ENCODE measurements around the gene PSMC2. TPM values are rescaled to one million over a fixed set of nuclear protein-coding genes. Genes with fewer than 3 reads are reported as not detected.

PSMC2 gene
- total and polyA plus RNA-seq, 2 of the 4 experiments (the other 2 are of a cell fraction) = 184 to 311 TPM

DNA sequence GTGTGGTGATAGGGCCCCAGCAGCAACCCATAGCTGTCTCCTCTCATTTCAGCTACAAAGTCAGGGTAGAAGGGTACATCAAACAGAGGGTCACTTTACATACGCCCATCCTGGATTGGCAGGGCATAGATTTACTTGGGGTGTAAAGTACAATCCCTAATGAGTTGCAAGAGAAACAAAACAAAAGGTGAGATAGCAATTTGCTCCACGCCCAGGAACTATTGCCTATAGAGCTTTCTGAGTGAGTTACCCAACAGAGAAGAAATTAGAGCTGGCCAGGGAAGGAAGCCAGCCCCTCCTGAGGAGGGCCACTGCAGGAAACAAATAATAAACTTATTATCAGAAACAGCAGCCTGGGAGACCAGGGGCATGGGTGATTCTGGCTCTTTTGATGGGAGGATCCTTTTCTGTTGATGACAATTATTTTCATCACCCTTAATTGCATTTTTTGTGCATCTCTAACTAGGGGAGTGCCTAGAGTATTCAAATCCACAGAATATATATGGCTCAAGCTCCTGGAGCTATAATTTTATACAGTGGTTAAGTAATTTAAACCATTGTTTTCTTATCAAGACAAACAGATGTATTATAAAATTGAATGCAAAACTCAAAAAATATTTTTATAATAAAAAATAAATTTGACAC lies 51.2 kb downstream of the PSMC2 start:
- intact Hi-C loops (cut with micrococcal nuclease) = no loop called here
- no peak overlapping the region for H3K56ac ChIP-seq (ENCODE audit: extremely low read depth, insufficient read depth, low read length)

More for the DNA sequence above, 51.2 kb downstream of the PSMC2 start:
- peaks cover 2% of the 10 kb centered on the region; the same call in 1 of the 2 replicates for H3K27me3 ChIP-seq (ENCODE audit: control insufficient read depth, insufficient read depth, low read length)
- H3K9me3 ChIP-seq (ENCODE audit: control insufficient read depth, insufficient read depth, low read length) = no peaks in the 10 kb centered on the region
- no peak overlapping the region for H3K27ac ChIP-seq (ENCODE audit: insufficient read depth, low read length)
- ChIA-PET POLR2A (ENCODE audit: unreplicated experiment) (no interaction called here), CTCF (no interaction called here)
- no peak overlapping the region for H3K4me3 ChIP-seq (ENCODE audit: insufficient read depth, low read depth, low read length)
- TF ChIP-seq CHD1 (IDR thresholded peaks at IDR 0.05; ENCODE audit: low read depth, low read length) (no peak), NFE2L2 (IDR thresholded peaks at IDR 0.05; ENCODE audit: low read depth, low read length) (no peak), RFX5 (IDR thresholded peaks at IDR 0.05; ENCODE audit: low read depth, low read length) (no peak), FOS (IDR thresholded peaks at IDR 0.05; ENCODE audit: low read depth, low read length) (no peak), CEBPB (IDR thresholded peaks at IDR 0.05; ENCODE audit: low read depth, low read length) (no peak), MAZ (IDR thresholded peaks at IDR 0.05; ENCODE audit: borderline replicate concordance, low read depth, low read length) (no peak), POLR2A (IDR thresholded peaks at IDR 0.05; ENCODE audit: low read depth, low read length) (no peak), SMC3 (IDR thresholded peaks at IDR 0.05; ENCODE audit: low read depth, low read length) (no peak)
- TF ChIP-seq, protein P1, sequence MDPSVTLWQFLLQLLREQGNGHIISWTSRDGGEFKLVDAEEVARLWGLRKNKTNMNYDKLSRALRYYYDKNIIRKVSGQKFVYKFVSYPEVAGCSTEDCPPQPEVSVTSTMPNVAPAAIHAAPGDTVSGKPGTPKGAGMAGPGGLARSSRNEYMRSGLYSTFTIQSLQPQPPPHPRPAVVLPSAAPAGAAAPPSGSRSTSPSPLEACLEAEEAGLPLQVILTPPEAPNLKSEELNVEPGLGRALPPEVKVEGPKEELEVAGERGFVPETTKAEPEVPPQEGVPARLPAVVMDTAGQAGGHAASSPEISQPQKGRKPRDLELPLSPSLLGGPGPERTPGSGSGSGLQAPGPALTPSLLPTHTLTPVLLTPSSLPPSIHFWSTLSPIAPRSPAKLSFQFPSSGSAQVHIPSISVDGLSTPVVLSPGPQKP (IDR thresholded peaks at IDR 0.05; ENCODE audit: borderline replicate concordance, low read depth, low read length) = no peak
- TF ChIP-seq, protein P2, sequence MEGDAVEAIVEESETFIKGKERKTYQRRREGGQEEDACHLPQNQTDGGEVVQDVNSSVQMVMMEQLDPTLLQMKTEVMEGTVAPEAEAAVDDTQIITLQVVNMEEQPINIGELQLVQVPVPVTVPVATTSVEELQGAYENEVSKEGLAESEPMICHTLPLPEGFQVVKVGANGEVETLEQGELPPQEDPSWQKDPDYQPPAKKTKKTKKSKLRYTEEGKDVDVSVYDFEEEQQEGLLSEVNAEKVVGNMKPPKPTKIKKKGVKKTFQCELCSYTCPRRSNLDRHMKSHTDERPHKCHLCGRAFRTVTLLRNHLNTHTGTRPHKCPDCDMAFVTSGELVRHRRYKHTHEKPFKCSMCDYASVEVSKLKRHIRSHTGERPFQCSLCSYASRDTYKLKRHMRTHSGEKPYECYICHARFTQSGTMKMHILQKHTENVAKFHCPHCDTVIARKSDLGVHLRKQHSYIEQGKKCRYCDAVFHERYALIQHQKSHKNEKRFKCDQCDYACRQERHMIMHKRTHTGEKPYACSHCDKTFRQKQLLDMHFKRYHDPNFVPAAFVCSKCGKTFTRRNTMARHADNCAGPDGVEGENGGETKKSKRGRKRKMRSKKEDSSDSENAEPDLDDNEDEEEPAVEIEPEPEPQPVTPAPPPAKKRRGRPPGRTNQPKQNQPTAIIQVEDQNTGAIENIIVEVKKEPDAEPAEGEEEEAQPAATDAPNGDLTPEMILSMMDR (conservative IDR thresholded peaks at IDR 0.05; ENCODE audit: low read depth, low read length) = no peak
- no peak overlapping the region for H2BK20ac ChIP-seq (ENCODE audit: low read depth, low read length)
- no peak overlapping the region for H3K23ac ChIP-seq (ENCODE audit: low read depth, low read length)
- no peaks in the 10 kb centered on the region for H3K36me3 ChIP-seq (ENCODE audit: control insufficient read depth, insufficient read depth, low read length)
- no peaks in the 10 kb centered on the region for H3K79me1 ChIP-seq (ENCODE audit: low read depth in 1 of 2, low read length in 2 of 2)
- WGBS, 2 experiments (ENCODE audit: extremely low coverage in 2 of 2, insufficient read length in 1 of 2) = no CpG with 5 or more reads among the region's 2 CpGs
- in situ Hi-C loops (cut with MboI; ENCODE audit: low sequenced_read_pairs) = no loop called here
- no peak overlapping the region for H3K9ac ChIP-seq (ENCODE audit: low read depth, low read length)
- no peak overlapping the region for H4K5ac ChIP-seq (ENCODE audit: low read depth, low read length)
- H3K4me2 ChIP-seq (ENCODE audit: low read depth, low read length) = no peak overlapping the region
- H3K4me1 ChIP-seq (ENCODE audit: control insufficient read depth, insufficient read depth, low read length) = no peaks in the 10 kb centered on the region
- no peak overlapping the region for H2BK15ac ChIP-seq (ENCODE audit: low read depth, low read length)
- no peaks in the 10 kb centered on the region for H3K9me1 ChIP-seq (ENCODE audit: insufficient read depth, low read length)
- DNase-seq (no peak), ATAC-seq (ENCODE audit: low read depth) (no peak)
- H3K18ac ChIP-seq (ENCODE audit: low read depth, low read length) = no peak overlapping the region
- H2AK9ac ChIP-seq (replicated peaks; ENCODE audit: low read depth, low read length, poor library complexity) = no peak overlapping the region
- no peak overlapping the region for H2BK120ac ChIP-seq (ENCODE audit: low read depth, low read length)
- H3K4ac ChIP-seq (ENCODE audit: low read depth, low read length) = no peak overlapping the region
- no peak overlapping the region for H2AFZ ChIP-seq (replicated peaks; ENCODE audit: low read length, poor library complexity)
- H2BK5ac ChIP-seq (ENCODE audit: low read depth, low read length, poor library complexity, severe bottlenecking) = no peak overlapping the region
- no TSS peak for BruUV-seq (replicated peaks)
- dilution Hi-C loops (cut with HindIII; ENCODE audit: low sequenced_read_pairs, unreplicated experiment) = no loop called here
- H4K91ac ChIP-seq (ENCODE audit: insufficient read depth, low read depth, low read length) = no peak overlapping the region
- H3K14ac ChIP-seq (replicated peaks; ENCODE audit: low read depth, low read length) = no peak overlapping the region
- no peak overlapping the region for H2AK5ac ChIP-seq (ENCODE audit: low read depth, low read length)
- H4K8ac ChIP-seq (ENCODE audit: low read depth in 2 of 2, low read length in 2 of 2) = no peak overlapping the region
- H4K20me1 ChIP-seq (ENCODE audit: insufficient read depth, low read length) = no peaks in the 10 kb centered on the region

Measured in IMR-90 (cell line).